HepG2 (cell line): ENCODE data around the gene MED22. TPM values are rescaled to one million over a fixed set of nuclear protein-coding genes. Genes with fewer than 3 reads are reported as not detected.

ENCODE experiments used
- ATF7 ChIP-seq, 2 experiments: fragments of 450-650 bp in 1 of 2; sonication (generic) in 1 of 2; formaldehyde crosslinking in 1 of 2; IDR thresholded peaks; 2 replicates each; pipeline versions ENCODE4 v1.4.0 to v1.6.1; 2016 to 2020; ENCODE audit warnings: antibody characterized with exemption in 1 of 2, mild to moderate bottlenecking in 1 of 2, missing genetic modification reagents in 1 of 2
- CSRNP1 ChIP-seq: sonication (generic); formaldehyde crosslinking; IDR thresholded peaks from 2 replicates; pipeline ENCODE4 v1.8.1; 2023; ENCODE audit warnings: mild to moderate bottlenecking, missing genetic modification reagents
- CTCF ChIP-seq: sonication (generic); formaldehyde crosslinking; IDR thresholded peaks from 2 replicates; pipeline ENCODE4 v1.5.0; 2020; ENCODE audit warnings: mild to moderate bottlenecking, missing genetic modification reagents, moderate library complexity
- HOMEZ ChIP-seq: IDR thresholded peaks from 2 replicates; pipeline ENCODE4 v1.6.1; 2016; ENCODE audit warnings: low read depth
- ISL2 ChIP-seq: sonication (generic); formaldehyde crosslinking; IDR thresholded peaks from 2 replicates; pipeline ENCODE4 v1.5.0; 2020; ENCODE audit warnings: missing genetic modification reagents
- KDM5A ChIP-seq: fragments of 200-600 bp; sonication (generic); IDR thresholded peaks from 2 replicates; pipeline ENCODE4 v1.7.0; 2018; ENCODE audit warnings: antibody characterized with exemption, mild to moderate bottlenecking, low read length, borderline replicate concordance
- KLF6 ChIP-seq: IDR thresholded peaks from 2 replicates; pipeline ENCODE4 v1.8.0; 2016; ENCODE audit warnings: missing biosample characterization, missing genetic modification reagents
- MAZ ChIP-seq, 2 experiments: sonication (generic) in 1 of 2; formaldehyde crosslinking in 1 of 2; IDR thresholded peaks; 2 replicates each; pipeline versions ENCODE4 v1.5.0 to v1.6.1; 2012 to 2020; ENCODE audit warnings: low read depth in 2 of 2, mild to moderate bottlenecking in 2 of 2, borderline replicate concordance in 1 of 2, improper control_type of control experiment in 1 of 2, low read length in 1 of 2, missing genetic modification reagents in 1 of 2, moderate library complexity in 1 of 2
- NONO ChIP-seq, 2 experiments: fragments of 450-650 bp in 1 of 2; sonication (generic) in 1 of 2; formaldehyde crosslinking in 1 of 2; IDR thresholded peaks in 1 of 2; conservative IDR thresholded peaks in 1 of 2; 2 replicates each; pipeline versions ENCODE4 v1.6.1 to v1.8.0; 2017 to 2022; ENCODE audit warnings: mild to moderate bottlenecking in 1 of 2, missing genetic modification reagents in 1 of 2, moderate library complexity in 1 of 2
- RARG ChIP-seq: sonication (generic); formaldehyde crosslinking; IDR thresholded peaks from 2 replicates; pipeline ENCODE4 v1.4.0; 2020; ENCODE audit warnings: low read depth, mild to moderate bottlenecking, missing genetic modification reagents
- SCMH1 ChIP-seq: sonication (generic); formaldehyde crosslinking; IDR thresholded peaks from 2 replicates; pipeline ENCODE4 v1.9.0; 2021; ENCODE audit warnings: missing genetic modification reagents, mild to moderate bottlenecking, borderline replicate concordance
- SP4 ChIP-seq: sonication (generic); formaldehyde crosslinking; IDR thresholded peaks from 2 replicates; pipeline ENCODE4 v1.8.1; 2023; ENCODE audit warnings: mild to moderate bottlenecking, missing genetic modification reagents
- TERF1 ChIP-seq: sonication (generic); formaldehyde crosslinking; IDR thresholded peaks from 2 replicates; pipeline ENCODE4 v1.8.0; 2022; ENCODE audit warnings: mild to moderate bottlenecking, missing genetic modification reagents, moderate library complexity
- ZEB1 ChIP-seq: IDR thresholded peaks from 2 replicates; pipeline ENCODE4 v1.6.1; 2012; ENCODE audit warnings: mild to moderate bottlenecking, low read depth, inconsistent platforms; ENCODE audit not compliant: insufficient replicate concordance
- ZNF232 ChIP-seq: sonication (generic); formaldehyde crosslinking; IDR thresholded peaks from 2 replicates; pipeline ENCODE4 v1.4.0; 2020; ENCODE audit warnings: missing genetic modification reagents, borderline replicate concordance
- ZNF326 ChIP-seq: sonication (generic); formaldehyde crosslinking; IDR thresholded peaks from 2 replicates; pipeline ENCODE4 v1.4.0; 2020; ENCODE audit warnings: missing genetic modification reagents, borderline replicate concordance
- ZNF607 ChIP-seq: sonication (generic); formaldehyde crosslinking; IDR thresholded peaks from 2 replicates; pipeline ENCODE4 v1.5.1; 2020; ENCODE audit warnings: missing genetic modification reagents, mild to moderate bottlenecking, borderline replicate concordance
- ZNF660 ChIP-seq: sonication (generic); formaldehyde crosslinking; IDR thresholded peaks from 2 replicates; pipeline ENCODE4 v1.5.1; 2020; ENCODE audit warnings: mild to moderate bottlenecking, low read depth, missing genetic modification reagents, borderline replicate concordance
- ZNF737 ChIP-seq: sonication (generic); formaldehyde crosslinking; IDR thresholded peaks from 2 replicates; pipeline ENCODE4 v1.5.0; 2020; ENCODE audit warnings: missing genetic modification reagents, mild to moderate bottlenecking, borderline replicate concordance
- ZNF83 ChIP-seq: sonication (generic); formaldehyde crosslinking; IDR thresholded peaks from 2 replicates; pipeline ENCODE4 v1.4.0; 2020; ENCODE audit warnings: missing genetic modification reagents, mild to moderate bottlenecking, borderline replicate concordance
- ZSCAN31 ChIP-seq: sonication (generic); formaldehyde crosslinking; IDR thresholded peaks from 2 replicates; pipeline ENCODE4 v1.5.0; 2020; ENCODE audit warnings: low read depth, mild to moderate bottlenecking, missing genetic modification reagents
- polyA plus RNA-seq, 8 experiments: library from polyadenylated mRNA; depleted of rRNA in 3 of 8; stranded (reverse) in 7 of 8; unstranded in 1 of 8; fragments of >200 nt; fragmentation: Illumina TruSeq in 4 of 8; extraction: Trizol in 4 of 8; gene quantifications; 2 replicates each; pipeline versions ENCODE4 v1.2.1 to v1.2.3, GENCODE V29; 2011 to 2016; ENCODE audit warnings: low read depth in 4 of 8, missing spikeins in 1 of 8, mixed read lengths in 1 of 8; ENCODE audit not compliant: insufficient read depth in 1 of 8
- total RNA-seq, 5 experiments: library from RNA; depleted of rRNA; stranded (reverse); fragments of >200 nt; fragmentation: Illumina TruSeq; extraction: Trizol; gene quantifications; 2 replicates each; pipeline ENCODE4 v1.2.3, GENCODE V29; 2016; ENCODE audit warnings: low read depth in 1 of 5

MED22 gene
- total and polyA plus RNA-seq, 2 of the 13 experiments (the other 11 are each of a cell fraction or from before 2014, with no cell fraction given): 15.8 to 22.1 TPM

GRCh38 chr9:133351908-133352634 lies 4.1 kb upstream of the MED22 start (continued):
- TF ChIP-seq HOMEZ (CRISPR knock-in tag) (no peak), ATF7 (IDR thresholded peaks at IDR 0.05) (no peak), ATF7 (CRISPR knock-in tag; IDR thresholded peaks at IDR 0.05) (no peak), KLF6 (CRISPR knock-in tag) (no peak), ZNF232 (CRISPR knock-in tag) (no peak), ZNF326 (CRISPR knock-in tag) (no peak), TERF1 (CRISPR knock-in tag) (no peak), KDM5A (no peak), NONO (IDR thresholded peaks at IDR 0.05) (no peak), NONO (CRISPR knock-in tag; conservative IDR thresholded peaks at IDR 0.05) (peak; percentile 33; the same call in 1 of the 2 replicates), ZEB1 (no peak), SP4 (CRISPR knock-in tag) (no peak), ISL2 (no peak), SCMH1 (CRISPR knock-in tag) (no peak), CTCF (CRISPR knock-in tag) (peak; percentile 81), ZNF737 (CRISPR knock-in tag) (no peak), ZNF660 (CRISPR knock-in tag) (no peak), RARG (CRISPR knock-in tag) (no peak), CSRNP1 (0 out of 2 replicates have a peak, but pooled peaks have one; percentile 35), ZNF607 (CRISPR knock-in tag) (no peak), ZNF83 (CRISPR knock-in tag) (no peak), MAZ (IDR thresholded peaks at IDR 0.05; ENCODE audit: borderline replicate concordance, low read depth, low read length) (no peak), MAZ (CRISPR knock-in tag; IDR thresholded peaks at IDR 0.05; ENCODE audit: low read depth) (no peak), ZSCAN31 (CRISPR knock-in tag) (no peak)
